ENCODE results near the gene ROBO2. TPM values are rescaled to one million over a fixed set of nuclear protein-coding genes. Genes with fewer than 3 reads are reported as not detected.

ROBO2 gene
- total RNA-seq, 1 experiment from 2014 or later: 0.16 TPM

GRCh38 chr3:77618686-77619085 is 578.8 kb downstream of the ROBO2 start:
- intact Hi-C loops (cut with micrococcal nuclease; ENCODE audit: unreplicated experiment): no loop called here

GRCh38 chr3:77620009-77620408 is 580.1 kb downstream of the ROBO2 start:
- H3K27me3 Mint-ChIP-seq (ENCODE audit: insufficient read depth, unreplicated experiment): peaks cover 4% of the 10 kb centered on the region
- H3K36me3 Mint-ChIP-seq (ENCODE audit: insufficient read depth, unreplicated experiment): no peaks in the 10 kb centered on the region
- no TSS peak for BruUV-seq (replicated peaks)
- intact Hi-C loops (cut with micrococcal nuclease; ENCODE audit: unreplicated experiment): no loop called here
- no peaks in the 10 kb centered on the region for H3K4me1 Mint-ChIP-seq (ENCODE audit: low read depth, unreplicated experiment)
- Histone ChIP-seq H3K27me3 (replicated peaks; ENCODE audit: control insufficient read depth, insufficient read depth, low read length) (no peaks in the 10 kb centered on the region), H3K9me3 (no peaks in the 10 kb centered on the region), H3K4me1 (no peaks in the 10 kb centered on the region), H3K36me3 (ENCODE audit: control insufficient read depth, insufficient read depth, low read length) (no peaks in the 10 kb centered on the region), H3K4me3 (ENCODE audit: low read depth, low read length) (no peak overlapping the region)
- H3K27ac Mint-ChIP-seq (ENCODE audit: unreplicated experiment): no peak overlapping the region
- no peak overlapping the region for H3K4me3 Mint-ChIP-seq (ENCODE audit: unreplicated experiment)
- no peaks in the 10 kb centered on the region for H3K9me3 Mint-ChIP-seq (ENCODE audit: unreplicated experiment)
- POLR2A ChIA-PET: no interaction called here
- no peak for DNase-seq
- TF ChIP-seq, protein P1, sequence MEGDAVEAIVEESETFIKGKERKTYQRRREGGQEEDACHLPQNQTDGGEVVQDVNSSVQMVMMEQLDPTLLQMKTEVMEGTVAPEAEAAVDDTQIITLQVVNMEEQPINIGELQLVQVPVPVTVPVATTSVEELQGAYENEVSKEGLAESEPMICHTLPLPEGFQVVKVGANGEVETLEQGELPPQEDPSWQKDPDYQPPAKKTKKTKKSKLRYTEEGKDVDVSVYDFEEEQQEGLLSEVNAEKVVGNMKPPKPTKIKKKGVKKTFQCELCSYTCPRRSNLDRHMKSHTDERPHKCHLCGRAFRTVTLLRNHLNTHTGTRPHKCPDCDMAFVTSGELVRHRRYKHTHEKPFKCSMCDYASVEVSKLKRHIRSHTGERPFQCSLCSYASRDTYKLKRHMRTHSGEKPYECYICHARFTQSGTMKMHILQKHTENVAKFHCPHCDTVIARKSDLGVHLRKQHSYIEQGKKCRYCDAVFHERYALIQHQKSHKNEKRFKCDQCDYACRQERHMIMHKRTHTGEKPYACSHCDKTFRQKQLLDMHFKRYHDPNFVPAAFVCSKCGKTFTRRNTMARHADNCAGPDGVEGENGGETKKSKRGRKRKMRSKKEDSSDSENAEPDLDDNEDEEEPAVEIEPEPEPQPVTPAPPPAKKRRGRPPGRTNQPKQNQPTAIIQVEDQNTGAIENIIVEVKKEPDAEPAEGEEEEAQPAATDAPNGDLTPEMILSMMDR (IDR thresholded peaks at IDR 0.05; ENCODE audit: insufficient read depth in 1 of 2, low read depth in 1 of 2, low read length in 1 of 2, severe bottlenecking in 1 of 2, unreplicated experiment in 1 of 2): no peak
- CTCF ChIA-PET: no interaction called here

More at GRCh38 chr3:77618686-77619085, 578.8 kb downstream of the ROBO2 start:
- ChIA-PET POLR2A (no interaction called here), CTCF (no interaction called here)
- no peak for DNase-seq
- peaks cover 6% of the 10 kb centered on the region for H3K27me3 Mint-ChIP-seq (ENCODE audit: insufficient read depth, unreplicated experiment)
- no peaks in the 10 kb centered on the region for H3K9me3 Mint-ChIP-seq (ENCODE audit: unreplicated experiment)
- H3K27ac Mint-ChIP-seq (ENCODE audit: unreplicated experiment): no peak overlapping the region
- H3K36me3 ChIP-seq (ENCODE audit: control insufficient read depth, insufficient read depth, low read length): no peaks in the 10 kb centered on the region
- no peaks in the 10 kb centered on the region for H3K36me3 Mint-ChIP-seq (ENCODE audit: insufficient read depth, unreplicated experiment)
- BruUV-seq (replicated peaks): no TSS peak
- no peaks in the 10 kb centered on the region for H3K27me3 ChIP-seq (replicated peaks; ENCODE audit: control insufficient read depth, insufficient read depth, low read length)
- TF ChIP-seq, protein P1 (IDR thresholded peaks at IDR 0.05; ENCODE audit: insufficient read depth in 1 of 2, low read depth in 1 of 2, low read length in 1 of 2, severe bottlenecking in 1 of 2, unreplicated experiment in 1 of 2): no peak
- H3K4me1 ChIP-seq: no peaks in the 10 kb centered on the region
- H3K4me3 ChIP-seq (ENCODE audit: low read depth, low read length): no peak overlapping the region
- H3K4me1 Mint-ChIP-seq (ENCODE audit: low read depth, unreplicated experiment): no peaks in the 10 kb centered on the region
- H3K4me3 Mint-ChIP-seq (ENCODE audit: unreplicated experiment): no peak overlapping the region
- H3K9me3 ChIP-seq: no peaks in the 10 kb centered on the region

- no TSS peak for BruUV-seq (replicated peaks)
- ChIA-PET CTCF (no interaction called here), POLR2A (no interaction called here)
- intact Hi-C loops (cut with micrococcal nuclease; ENCODE audit: unreplicated experiment): no loop called here
- Mint-ChIP-seq H3K36me3 (ENCODE audit: insufficient read depth, unreplicated experiment) (no peaks in the 10 kb centered on the region), H3K27me3 (ENCODE audit: insufficient read depth, unreplicated experiment) (no peaks in the 10 kb centered on the region), H3K4me1 (ENCODE audit: low read depth, unreplicated experiment) (no peaks in the 10 kb centered on the region), H3K4me3 (ENCODE audit: unreplicated experiment) (no peak overlapping the region), H3K9me3 (ENCODE audit: unreplicated experiment) (no peaks in the 10 kb centered on the region), H3K27ac (ENCODE audit: unreplicated experiment) (no peak overlapping the region)
- no peak for DNase-seq
- no peak overlapping the region for H3K4me3 ChIP-seq (ENCODE audit: low read depth, low read length)
- TF ChIP-seq, protein P1 (IDR thresholded peaks at IDR 0.05; ENCODE audit: insufficient read depth in 1 of 2, low read depth in 1 of 2, low read length in 1 of 2, severe bottlenecking in 1 of 2, unreplicated experiment in 1 of 2): no peak
- no peaks in the 10 kb centered on the region for H3K9me3 ChIP-seq
- no peaks in the 10 kb centered on the region for H3K4me1 ChIP-seq
- no peaks in the 10 kb centered on the region for H3K27me3 ChIP-seq (replicated peaks; ENCODE audit: control insufficient read depth, insufficient read depth, low read length)
- H3K36me3 ChIP-seq (ENCODE audit: control insufficient read depth, insufficient read depth, low read length): no peaks in the 10 kb centered on the region
Measured at GRCh38 chr3:77623500-77623899, 583.6 kb downstream of the ROBO2 start.

Data from Caco-2 (cell line).